ENCODE data around the gene ZNF420.
"Not testable (repeated sequence)": the region's sequence is repeated elsewhere in the genome, so short reads cannot be mapped to it uniquely, and the experiment has no call there.

DNA sequence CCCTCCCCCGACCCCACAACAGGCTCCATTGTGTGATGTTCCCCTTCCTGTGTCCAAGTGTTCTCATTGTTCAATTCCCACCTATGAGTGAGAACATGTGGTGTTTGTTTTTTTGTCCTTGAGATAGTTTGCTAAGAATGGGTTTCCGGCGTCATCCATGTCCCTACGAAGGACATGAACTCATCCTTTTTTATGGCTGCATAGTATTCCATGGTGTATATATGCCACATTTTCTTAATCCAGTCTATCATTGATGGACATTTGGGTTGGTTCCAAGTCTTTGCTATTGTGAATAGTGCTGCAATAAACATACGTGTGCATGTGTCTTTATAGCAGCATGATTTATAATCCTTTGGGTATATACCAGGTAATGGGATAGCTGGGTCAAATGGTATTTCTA, 25.9 kb downstream of the ZNF420 start:
- not testable (repeated sequence) for TF ChIP-seq YY1 (IDR thresholded peaks at IDR 0.05); RXRA (IDR thresholded peaks at IDR 0.05); FOXA1 (IDR thresholded peaks at IDR 0.05); HNF4A (conservative IDR thresholded peaks at IDR 0.05); JUND (IDR thresholded peaks at IDR 0.05); HNF4G (IDR thresholded peaks at IDR 0.05)
- TF ChIP-seq, protein P1, sequence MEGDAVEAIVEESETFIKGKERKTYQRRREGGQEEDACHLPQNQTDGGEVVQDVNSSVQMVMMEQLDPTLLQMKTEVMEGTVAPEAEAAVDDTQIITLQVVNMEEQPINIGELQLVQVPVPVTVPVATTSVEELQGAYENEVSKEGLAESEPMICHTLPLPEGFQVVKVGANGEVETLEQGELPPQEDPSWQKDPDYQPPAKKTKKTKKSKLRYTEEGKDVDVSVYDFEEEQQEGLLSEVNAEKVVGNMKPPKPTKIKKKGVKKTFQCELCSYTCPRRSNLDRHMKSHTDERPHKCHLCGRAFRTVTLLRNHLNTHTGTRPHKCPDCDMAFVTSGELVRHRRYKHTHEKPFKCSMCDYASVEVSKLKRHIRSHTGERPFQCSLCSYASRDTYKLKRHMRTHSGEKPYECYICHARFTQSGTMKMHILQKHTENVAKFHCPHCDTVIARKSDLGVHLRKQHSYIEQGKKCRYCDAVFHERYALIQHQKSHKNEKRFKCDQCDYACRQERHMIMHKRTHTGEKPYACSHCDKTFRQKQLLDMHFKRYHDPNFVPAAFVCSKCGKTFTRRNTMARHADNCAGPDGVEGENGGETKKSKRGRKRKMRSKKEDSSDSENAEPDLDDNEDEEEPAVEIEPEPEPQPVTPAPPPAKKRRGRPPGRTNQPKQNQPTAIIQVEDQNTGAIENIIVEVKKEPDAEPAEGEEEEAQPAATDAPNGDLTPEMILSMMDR (IDR thresholded peaks at IDR 0.05; ENCODE audit: low read depth, low read length, missing input control) = not testable (repeated sequence)

All from liver (tissue), 3 donors.